Kidney tubule cell (primary cell): ENCODE results near the gene IGFN1.
A peak's percentile ranks its signal among the peaks of the same experiment; 100 is the strongest.

Source experiments
- DNase-seq: peaks from one replicate; pipeline ENCODE4 v3.0.0-alpha.2; 2018; ENCODE audit warnings: low spot score

Gene IGFN1

DNA sequence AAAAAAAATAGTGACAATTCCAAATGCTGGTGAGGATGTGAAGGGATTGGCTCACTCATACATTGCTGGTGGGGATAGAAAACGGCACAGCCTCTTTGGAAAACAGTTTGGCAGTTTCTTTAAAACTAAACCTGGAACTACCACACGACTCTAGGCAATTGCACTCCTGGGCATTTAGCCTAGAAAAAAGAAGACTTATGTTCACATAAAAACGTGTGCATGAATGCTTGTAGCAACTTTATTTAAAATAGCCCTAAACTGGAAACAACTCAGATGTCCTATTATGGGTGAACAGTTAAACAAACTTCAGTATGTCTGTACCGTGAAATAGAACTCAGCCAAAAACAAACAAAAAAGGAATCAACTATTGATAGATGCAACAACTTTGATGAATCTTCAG lies 26.9 kb upstream of the IGFN1 start:
- DNase-seq: no peak

DNA sequence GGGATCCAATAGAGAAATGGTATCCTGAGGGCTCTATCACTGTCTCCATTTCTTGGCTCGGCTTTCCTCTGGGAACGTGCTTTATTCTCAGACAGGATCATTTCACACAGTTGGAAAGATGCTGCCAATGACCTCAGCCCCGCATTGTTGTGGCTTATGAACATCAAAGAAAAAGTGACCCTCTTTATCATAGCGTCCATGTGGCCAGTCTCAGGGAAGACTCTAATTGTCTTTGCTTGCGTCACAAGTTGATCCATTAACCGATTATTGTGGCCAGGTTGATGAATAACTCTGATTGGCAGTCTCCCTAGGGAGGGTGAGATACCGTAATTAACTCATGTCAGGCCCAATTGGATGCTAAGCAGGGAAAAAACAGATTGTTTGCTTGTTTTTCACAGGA lies 26.0 kb upstream of the IGFN1 start:
- DNase-seq: peak; percentile 85

DNA sequence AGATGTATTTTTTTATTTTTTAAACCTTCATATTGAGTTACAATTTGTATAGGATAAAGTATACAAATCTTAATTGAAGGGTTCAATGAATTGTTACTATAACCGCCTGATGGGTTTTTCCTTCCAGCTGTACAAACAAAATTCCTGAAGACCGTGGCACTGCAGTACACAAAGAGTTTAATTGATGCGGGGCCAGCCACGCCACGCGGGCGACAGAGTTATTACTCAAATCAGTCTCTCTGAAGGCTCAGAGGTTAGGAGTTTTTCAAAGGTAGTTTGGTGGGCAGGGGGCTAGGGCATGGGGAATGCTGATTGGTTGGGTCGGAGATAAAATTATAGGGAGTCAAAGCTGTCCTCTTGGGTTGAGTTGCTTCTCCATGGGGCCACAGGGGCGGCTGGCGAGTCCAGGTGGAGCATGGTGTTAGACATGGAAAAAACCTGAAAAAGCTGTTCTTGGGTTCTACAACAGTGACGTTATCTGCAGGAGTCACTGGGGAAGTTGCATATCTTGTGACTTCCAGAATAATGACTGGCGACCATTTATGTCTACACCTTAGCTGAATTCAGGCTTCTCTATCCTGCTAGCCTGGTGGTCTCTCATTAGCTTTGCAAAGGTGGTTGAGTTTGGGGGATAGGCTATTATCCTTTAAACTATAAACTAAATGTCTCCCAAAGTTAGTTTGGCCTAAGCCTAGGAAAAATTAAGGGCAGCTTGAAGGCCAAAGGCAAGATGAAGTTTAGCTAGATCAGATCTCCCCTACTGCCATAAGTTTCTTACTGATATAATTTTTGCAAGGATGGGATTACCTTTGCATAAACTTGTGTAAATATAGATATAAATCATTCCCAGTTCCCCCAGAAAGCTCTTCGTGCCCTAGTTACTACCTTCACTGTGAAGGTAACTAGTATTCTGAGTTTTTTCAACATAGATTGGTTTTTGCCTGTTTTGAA lies 23.3 kb upstream of the IGFN1 start:
- DNase-seq: no peak

DNA sequence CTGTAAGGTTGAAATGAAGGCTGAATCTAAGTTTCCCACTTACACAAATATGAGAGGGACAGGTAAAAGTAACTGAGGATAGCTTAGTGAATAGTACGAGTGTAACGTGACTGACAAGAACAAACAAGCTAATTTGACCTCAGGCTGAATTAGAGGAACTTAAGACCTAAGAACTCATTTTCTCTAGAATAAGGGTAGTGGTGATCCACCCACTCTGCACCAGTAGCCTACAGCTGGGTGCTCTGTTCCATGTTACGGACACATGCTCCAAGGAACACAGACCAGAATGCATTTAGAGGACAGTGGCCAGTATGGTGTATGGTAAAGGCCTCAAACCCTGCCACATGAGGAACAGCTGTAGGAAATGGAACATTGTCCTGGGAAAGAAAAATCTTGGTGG lies 21.4 kb upstream of the IGFN1 start:
- DNase-seq: no peak

DNA sequence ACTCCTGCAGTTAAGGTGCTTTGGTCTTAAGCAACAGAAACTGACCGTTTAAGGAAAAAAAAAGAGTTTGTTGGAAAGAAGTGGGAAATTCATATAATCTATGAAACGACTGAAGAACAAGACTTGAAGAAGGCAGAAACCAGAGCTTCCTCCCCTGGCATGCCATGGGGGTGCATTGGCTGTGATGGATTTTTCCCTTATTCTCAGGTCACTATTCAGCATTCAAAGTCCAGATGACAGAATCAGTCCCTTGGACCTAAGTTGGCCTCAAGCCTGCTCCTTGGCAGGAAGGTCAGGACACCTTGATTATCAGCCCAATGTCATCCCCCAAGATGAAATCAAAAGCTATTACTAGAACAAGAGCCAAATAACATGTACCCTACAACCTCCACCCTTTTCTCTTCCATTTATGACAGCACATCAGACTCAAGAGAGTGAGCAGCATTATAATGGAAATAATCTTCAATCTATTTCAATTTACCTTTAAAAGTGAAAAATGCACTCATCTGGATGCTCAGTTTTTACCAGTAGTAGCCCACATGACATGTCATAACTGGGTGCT lies 20.6 kb upstream of the IGFN1 start:
- no peak for DNase-seq

DNA sequence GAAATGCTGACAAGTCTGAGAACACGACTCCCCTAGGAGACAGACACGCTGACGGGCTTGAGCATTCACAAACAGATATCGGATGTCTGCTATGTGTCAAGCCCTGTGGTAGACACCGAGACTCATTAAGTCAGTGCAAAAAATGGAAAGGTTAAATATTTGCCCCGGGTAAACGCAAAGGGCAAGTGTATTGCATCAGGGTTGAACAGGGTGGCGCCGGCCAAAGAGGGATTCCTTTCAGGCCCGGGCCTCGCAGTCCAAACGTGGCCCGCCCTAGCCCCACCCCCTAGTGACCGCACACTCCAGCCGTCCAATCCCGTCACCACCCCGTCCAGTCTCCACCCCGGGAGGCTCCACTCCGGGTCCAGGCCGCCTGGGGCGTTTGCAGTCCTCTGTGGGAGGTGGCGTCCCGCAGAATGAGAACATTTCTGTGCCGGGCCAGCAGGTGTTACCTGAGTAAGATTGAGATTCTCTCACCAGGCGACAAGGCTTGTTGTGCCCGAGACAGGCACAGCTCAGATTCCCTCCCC lies 20.0 kb upstream of the IGFN1 start:
- DNase-seq: peak; percentile 99

DNA sequence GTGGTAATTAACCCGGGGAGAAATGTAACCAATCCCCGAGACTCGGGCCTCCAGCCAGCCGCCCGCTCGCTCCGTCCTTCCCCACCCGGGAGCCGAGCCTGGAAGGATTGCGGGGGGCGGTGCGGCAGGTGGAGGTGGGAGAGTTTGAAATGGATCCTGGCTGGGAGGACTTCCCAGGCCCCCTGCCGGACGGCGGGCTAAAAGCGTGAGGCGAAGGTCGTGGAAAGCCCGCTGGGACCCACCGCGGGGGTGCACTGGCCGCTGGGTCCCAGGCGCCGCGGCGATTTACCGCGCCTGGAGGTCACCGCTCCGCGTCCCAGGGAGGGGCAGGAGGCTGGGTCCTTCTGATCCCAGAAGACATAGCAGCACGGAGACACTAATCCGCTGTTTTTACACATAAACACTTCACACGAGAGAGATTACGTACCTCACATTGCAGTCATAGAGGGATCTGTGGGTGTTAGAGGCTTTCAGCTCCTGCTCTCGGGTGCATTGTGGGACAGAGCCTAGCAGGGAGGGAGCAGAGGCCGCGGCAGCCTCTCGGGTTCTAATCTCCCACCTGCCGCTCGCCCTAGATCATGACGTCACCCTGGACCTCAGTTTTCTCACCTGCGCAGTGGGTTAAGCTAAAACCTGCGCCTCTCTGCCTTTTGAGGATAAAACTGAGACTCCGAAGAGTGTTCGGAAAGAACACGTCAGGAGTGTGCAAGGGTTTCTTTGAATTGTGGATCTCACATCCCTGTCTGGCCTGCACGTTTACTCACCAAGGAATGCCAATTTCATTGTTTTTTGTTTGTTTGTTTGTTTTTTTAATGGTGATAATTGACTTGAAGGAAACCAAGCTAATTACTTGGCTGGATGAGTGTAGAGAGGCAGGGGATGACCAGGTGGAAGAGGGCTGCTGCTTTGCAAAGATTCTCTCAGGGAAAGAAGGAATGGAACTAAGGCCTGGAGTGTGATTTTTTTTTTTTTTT lies 19.3 kb upstream of the IGFN1 start:
- DNase-seq: peak; percentile 72

DNA sequence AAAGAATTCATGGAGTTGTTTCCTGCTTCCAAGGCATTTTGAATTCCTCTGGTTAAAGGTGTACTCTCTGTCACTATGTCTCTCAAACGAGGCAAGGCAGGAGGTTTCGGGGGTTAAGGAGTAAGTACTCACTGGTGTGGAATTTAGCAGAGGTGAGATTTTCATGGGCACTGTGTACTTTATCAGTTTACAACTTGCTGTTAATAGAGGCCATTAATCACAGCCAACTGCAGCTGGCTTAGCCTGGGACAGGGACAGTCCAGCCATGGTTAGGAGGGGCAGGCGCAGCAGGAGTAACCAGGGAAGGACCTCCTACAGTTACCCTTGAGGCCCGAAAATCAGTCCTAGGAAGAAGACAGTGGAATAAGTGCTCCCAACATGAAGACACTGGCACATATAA lies 18.3 kb upstream of the IGFN1 start:
- peak; percentile 86 for DNase-seq

DNA sequence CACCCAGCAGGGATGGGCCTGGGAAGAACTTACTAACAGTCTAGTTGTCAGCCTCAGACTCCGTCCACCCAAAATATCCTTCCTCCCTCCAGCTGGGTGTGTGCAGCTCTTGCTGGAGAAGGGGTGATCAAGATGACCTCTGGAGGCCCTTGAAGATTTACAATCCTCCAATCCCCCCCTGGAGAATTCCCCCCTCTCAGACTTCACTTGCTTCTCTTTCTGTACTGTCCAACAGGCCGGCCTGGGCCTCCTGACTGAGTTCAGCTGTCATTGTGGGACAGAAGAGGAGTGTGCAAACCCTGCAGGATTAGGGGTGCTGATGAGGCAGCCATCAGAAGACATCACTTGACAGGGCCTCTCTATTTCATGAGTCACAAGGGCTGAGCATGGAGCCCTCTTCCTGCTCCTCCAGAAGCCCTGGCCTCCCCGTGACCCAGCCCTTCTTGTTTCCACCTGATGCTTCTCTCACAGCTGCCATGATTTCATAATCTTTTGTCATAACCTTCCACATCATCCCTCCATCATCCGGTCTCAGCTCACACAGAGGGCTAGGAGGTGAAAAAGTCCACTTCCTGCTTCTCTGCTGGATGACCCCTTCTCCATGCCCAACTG lies 17.5 kb upstream of the IGFN1 start:
- peak; percentile 73 for DNase-seq

DNA sequence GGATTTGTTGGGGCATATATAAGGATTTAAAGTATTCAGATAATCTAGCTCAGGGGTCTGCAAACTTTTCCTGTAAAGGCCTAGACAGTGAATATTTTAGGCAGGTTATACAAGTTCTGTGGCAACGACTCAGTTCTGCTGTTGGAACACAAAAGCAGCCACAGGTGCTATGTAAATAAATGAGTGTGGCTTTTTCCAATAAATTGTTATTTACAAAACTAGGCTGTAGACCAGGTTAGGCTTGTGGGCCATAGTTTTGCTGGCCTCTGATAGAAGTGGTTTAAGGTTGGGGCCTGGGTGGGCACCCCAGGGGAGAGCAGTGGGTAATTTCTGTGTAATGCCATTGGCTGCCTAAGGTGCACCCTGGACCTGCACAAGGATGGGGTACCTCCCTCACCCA lies 16.9 kb upstream of the IGFN1 start:
- no peak for DNase-seq

DNA sequence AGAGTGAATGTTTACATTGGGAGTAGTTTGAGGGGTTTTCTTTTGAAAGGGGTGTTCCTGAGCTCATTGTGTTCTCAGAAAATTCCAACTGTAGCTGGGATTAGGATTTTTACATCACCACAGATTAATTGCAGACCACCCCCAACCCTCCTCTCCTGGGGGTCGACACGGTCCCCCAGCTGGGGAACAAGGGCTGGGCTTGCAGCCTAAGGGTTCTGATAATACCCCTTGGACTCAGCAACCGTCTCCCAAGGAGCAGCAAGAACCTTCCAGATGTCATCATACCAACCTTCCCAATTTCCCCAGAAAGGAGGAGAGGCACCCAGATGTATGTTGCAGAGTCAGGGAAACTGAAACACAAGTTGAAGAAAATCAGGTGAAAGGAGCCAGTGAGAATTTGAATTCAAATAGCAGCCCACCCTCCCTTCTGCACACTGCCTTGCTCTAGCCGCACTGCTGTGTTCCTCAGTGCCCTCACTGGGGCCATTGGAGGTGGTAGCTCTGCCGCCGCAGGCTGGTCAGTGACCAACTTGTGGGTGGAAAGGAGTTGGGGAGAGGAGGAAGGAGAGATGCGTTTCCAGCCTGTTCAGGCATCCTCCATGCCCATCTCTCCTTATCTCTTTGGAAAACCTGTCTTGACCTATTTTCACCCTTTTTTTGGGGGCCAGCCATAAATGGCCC lies 14.7 kb upstream of the IGFN1 start:
- no peak for DNase-seq

DNA sequence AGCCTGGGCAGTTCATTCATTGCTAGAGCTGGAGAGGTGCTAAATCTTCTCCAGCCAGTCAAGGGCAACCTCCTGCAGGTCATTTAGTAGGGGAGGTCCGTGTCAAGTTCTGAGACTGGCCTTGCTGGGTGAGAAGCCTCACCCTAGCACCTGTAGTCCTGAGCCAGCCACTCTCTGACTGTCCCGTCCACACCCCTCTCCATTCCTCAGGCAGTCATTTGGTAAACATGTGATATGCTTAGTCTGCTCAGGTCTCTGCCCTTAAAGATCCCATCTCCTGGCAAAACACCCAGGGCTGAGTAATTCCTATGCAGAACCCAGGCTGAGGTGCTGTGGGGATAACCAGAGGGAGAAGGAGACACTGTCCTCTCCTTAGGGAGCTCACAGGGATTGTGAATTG lies 13.7 kb upstream of the IGFN1 start:
- DNase-seq: peak; percentile 79

DNA sequence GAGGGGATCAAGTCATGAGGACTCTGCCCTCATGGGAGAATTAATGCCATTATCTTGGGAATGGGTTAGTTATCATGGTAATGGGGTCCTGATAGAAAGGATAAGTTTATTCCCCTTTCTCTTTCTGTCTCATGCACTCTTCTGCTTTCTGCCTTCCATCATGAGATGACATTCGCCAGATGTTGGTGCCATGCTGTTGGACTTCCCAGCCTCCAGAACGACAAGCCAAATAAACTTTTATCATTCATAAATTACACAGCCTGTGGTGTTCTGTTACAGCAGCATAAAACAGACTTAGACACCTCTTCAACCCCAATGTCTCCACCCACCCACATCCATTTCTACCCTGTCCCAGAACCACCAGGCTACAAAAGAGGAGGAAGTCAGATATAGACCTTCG lies 11.9 kb upstream of the IGFN1 start:
- DNase-seq: no peak

DNA sequence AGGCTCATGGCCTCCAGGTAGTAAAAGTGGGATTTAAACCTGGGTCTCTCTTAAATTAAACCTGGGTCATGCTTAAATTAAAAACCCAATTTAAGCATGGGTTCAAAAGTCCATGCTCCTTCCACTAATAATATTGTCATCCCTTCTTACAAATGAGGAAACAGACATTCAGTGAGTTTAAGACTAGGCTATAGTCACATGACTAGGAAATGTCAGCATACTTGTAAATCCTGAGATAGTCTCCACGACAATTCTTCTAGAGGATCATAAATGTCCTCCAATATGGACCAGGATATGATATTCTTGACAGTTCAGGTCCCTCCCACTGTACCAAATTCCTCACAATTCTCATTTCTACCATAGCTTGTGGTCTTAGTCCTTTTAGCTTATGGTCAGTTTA lies 10.5 kb upstream of the IGFN1 start:
- DNase-seq: no peak

DNA sequence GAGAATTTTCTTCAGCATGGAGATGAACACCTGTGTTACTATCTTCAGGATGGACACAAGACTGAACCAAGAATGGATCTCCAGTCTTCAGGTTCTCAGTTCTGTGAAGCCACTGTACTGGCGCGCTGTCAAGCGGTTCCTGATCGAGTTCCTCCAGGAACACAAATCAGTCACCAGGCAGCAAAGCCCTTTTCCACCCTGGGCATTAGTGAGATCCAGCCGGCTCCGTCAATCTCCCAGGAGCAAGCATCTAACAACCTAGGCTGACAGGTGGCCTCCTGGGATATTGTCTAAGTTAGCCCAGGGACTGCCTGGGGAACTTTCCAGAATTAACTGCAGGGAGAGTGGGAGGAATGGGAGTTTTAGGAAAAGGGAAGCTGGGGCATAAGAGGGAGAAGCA lies 9.7 kb upstream of the IGFN1 start:
- DNase-seq: no peak

DNA sequence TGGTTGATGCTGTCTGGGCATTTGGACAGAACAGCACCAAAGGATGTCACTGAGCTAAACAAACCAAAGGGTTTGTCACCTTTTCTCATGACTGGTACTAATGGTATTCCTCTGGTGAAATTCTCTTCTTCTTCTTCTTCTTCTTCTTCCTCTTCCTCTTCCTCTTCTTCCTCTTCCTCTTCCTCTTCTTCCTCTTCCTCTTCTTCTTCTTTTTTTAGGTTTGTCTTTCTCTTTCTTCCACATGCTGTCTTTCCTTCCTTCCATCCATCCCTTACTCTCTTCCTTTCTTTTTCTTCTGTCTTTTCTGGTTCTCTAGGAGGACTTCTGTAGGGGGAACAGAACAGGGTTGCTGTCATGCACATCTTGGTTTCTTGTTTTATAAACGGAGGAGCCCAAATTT lies 9.3 kb upstream of the IGFN1 start:
- no peak for DNase-seq

DNA sequence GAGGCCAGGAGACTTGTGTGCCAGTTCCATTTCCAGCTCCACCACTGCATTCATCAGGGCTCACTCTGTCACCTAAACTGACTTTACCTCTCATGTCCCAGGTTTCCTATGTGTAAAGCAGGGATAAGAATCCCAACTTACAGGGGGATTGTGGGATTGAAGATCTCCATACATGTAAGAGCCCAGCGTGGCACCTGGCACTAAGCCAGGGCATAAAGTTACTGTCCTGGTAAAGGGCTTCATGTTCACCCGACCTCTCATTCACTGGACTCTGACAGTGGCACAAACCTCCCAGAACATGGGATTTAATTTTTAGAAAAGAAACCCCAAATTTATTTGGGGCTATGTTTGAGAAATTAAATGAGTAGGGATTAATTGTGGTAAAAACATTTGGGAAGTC lies 8.9 kb upstream of the IGFN1 start:
- DNase-seq: no peak

DNA sequence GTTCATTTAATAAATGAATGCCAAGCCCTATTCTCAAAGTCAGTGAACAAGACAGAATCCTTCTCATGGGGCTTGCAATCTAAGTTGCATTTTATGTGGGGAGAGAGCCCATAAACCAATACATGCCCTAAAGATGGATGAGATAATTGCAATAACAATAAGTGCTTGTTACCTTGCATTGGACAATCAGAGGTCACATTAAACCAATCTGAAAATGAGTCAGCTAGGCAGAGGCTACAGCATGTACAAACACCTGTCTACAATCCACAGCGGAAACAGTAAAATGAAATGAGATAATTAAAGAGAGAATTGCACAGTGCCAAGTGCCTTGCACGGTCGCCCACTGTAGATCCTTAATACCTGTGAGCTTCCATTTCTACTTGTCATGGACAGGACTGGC lies 7.4 kb upstream of the IGFN1 start:
- DNase-seq: no peak

DNA sequence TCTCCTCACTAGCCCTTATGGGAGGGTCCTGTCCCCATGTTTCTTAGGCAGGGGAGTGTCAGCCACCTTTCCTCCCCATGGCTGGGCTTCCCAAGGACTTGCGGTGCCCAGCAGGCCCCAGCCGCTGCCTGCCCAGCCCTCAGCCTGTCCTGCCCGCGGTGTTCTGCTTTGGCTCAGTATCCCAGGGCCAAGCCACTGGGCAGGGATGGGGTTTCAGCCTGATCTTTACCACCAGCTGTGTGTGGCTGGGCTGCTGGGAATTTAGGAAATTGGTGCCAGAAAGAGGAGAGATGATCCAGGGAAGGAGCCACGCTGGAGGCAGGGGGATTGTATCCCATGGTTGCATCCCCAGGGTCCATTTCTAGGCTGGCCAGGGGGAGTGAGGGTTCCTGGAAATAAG lies 6.9 kb upstream of the IGFN1 start:
- DNase-seq: no peak

DNA sequence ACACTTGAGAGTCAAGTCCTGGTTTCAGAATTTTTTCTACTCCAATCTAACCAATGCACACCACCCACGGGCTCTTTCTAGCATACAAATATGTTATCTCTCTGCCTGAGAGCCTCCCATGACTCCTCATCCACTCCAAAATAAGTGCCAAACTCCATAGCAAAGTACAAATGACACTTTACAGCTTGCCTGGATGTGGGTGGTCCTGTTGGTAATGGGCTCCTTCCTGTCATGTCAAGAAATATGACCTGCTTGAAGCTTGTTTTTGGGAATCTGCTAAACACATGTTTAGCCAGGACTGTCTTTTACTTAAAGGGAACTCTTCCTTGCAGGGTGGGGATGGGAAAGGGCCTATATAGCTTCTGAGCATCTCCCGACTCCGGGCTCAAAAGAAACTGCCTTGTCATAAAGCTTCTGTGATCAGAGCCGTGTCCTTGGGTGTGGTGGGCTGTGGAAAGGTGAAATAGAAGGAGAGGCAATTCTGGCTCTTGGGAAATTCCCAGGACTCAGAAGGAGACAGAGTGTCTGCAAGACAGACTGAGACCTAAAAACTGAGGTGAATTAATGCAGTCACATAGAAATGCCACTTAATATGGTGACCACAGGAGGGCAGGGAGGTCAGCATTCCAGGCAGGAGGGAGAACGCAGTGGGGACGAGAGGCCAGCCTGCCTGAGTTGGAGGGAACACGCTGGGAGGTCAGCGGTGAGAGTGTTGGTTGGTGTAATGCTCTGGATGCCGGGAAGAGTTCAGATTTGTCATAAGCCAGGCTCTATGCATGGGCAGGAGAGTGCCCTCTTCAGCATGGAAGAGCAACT lies 6.1 kb upstream of the IGFN1 start:
- peak; percentile 98 for DNase-seq

DNA sequence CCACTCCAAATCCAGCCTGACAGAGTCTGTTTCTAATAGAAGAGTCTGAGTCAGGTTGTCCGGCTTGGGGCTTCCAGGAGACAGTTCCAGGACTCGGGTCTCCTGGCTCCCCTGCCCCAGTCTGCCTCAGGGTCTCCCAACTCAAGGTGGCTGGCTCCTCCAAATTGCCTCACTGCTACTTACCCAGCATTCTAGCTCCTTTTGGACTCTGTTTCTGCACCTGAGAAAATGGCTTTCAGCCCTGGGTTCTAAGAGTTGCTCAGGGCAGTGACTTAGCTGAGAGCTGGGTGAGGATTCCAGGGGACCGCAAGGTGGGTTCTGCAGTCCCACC lies 5.5 kb upstream of the IGFN1 start:
- no peak for DNase-seq
